ENCODE results near the gene ACP7. TPM values are rescaled to one million over a fixed set of nuclear protein-coding genes. Genes with fewer than 3 reads are reported as not detected.

ACP7 gene, protein sequence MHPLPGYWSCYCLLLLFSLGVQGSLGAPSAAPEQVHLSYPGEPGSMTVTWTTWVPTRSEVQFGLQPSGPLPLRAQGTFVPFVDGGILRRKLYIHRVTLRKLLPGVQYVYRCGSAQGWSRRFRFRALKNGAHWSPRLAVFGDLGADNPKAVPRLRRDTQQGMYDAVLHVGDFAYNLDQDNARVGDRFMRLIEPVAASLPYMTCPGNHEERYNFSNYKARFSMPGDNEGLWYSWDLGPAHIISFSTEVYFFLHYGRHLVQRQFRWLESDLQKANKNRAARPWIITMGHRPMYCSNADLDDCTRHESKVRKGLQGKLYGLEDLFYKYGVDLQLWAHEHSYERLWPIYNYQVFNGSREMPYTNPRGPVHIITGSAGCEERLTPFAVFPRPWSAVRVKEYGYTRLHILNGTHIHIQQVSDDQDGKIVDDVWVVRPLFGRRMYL
- total RNA-seq (2021): 0.09 to 0.11 TPM (median 0.11 TPM) in 3 replicates
- Bru-seq, nascent RNA: percentile 9 among the genes with signal in this experiment
- long read RNA-seq, experiment 1, partial matches to known transcripts: 0 of 1 reads
- long read RNA-seq, experiment 1, other reads (novel, unspliced or antisense): 1 of 1 reads
- long read RNA-seq, experiment 2, partial matches to known transcripts: 0 of 1 reads
- long read RNA-seq, experiment 2, other reads (novel, unspliced or antisense): 1 of 1 reads
- long read RNA-seq, experiment 3: 0 reads

DNA sequence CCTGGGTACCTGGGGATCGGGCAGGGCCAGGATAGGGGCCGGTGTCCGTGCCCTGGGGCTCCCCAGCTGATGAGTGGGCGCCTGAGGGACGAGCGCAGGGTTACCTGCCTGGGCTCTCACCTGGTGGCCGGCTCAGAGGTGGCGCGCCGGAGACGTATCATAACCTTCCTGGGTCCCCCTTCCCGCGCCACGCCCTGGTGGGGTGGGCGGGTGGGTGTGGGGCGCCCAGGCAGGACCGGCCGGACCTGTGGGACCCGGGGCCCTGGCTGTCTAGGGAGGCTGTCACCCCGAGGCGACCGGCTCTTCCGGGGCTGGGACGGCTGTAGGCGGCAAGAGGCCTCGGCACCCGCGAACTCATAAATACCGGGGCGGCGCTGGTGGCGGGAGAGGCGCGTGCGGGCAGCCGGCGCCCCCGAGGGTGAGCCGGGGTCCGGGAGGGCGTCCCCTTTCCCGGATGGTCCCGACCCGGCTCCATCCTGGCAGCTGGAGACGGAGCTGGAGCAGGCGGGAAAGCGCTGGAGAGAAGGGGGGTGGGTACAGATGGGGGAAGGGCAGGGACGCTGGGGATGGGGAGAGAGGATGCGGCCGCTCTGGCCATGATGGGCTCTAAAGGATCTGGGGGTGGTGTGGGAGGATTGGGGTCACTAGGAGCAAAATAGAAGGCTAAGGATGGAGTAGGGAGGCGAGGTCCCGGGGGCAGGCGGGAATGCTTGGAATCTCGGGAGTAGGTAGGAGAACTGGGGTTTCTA lies at the start of gene ACP7:
TSS of gene ACP7 (plus strand) at position 386 of the 749 bp plus-strand sequence. CDS start 902 bp downstream, outside the sequence.
- peak within 1 kb of the TSS; percentile 74 for H3K4me3 Mint-ChIP-seq
- DNase-seq (ENCODE audit: low spot score) (peak; percentile 40), ATAC-seq (peak; percentile 70)
- TF ChIP-seq, protein P1, sequence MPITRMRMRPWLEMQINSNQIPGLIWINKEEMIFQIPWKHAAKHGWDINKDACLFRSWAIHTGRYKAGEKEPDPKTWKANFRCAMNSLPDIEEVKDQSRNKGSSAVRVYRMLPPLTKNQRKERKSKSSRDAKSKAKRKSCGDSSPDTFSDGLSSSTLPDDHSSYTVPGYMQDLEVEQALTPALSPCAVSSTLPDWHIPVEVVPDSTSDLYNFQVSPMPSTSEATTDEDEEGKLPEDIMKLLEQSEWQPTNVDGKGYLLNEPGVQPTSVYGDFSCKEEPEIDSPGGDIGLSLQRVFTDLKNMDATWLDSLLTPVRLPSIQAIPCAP (CRISPR knock-in tag; IDR thresholded peaks at IDR 0.05): no peak
- TF ChIP-seq, protein P2, sequence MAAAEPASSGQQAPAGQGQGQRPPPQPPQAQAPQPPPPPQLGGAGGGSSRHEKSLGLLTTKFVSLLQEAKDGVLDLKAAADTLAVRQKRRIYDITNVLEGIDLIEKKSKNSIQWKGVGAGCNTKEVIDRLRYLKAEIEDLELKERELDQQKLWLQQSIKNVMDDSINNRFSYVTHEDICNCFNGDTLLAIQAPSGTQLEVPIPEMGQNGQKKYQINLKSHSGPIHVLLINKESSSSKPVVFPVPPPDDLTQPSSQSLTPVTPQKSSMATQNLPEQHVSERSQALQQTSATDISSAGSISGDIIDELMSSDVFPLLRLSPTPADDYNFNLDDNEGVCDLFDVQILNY (CRISPR knock-in tag; IDR thresholded peaks at IDR 0.05): 0 out of 2 replicates have a peak, but pooled peaks have one; percentile 40
- peaks cover 19% of the 10 kb centered on the region for H3K4me1 Mint-ChIP-seq
- no peaks in the 10 kb centered on the region for H3K36me3 Mint-ChIP-seq
- ChIA-PET POLR2A (interaction anchor here (0.6 kb wide), 1 partner anchor 53 kb away, joined by 5 read pairs; no protein-coding TSS in a partner anchor), CTCF (interaction anchor here (0.7 to 2.7 kb wide), 5 partner anchors 15 to 108 kb away, joined by 3 to 11 read pairs (median 5); partner anchors contain the start of gene FBXO17)
- H3K9me3 Mint-ChIP-seq: no peaks in the 10 kb centered on the region
- H3K27ac Mint-ChIP-seq: no peak within 1 kb of the TSS
- H3K27me3 Mint-ChIP-seq (ENCODE audit: low read depth): peaks cover 55% of the 10 kb centered on the region

DNA sequence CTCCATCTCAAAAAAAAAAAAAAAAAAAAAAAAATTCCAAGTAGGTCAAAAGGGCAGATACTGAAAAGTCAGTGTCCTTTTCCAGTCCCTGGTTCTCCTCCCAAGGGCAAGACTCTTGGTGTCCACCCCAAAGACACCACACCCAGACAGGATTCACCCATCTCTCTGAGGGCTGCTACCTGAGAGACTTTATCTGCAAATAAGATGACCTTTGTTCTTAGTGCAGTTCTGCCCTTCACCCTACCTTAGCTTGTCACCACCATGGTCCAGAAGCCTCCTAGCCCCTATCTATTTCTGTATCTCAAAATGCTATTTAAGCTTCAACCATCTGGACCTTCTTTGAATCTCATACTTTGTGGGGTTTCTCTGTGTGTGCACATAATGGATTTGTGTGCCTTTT lies 47.6 kb upstream of the ACP7 start:
- ChIA-PET CTCF (interaction anchor here (2.3 to 3.9 kb wide), 2 partner anchors 15 to 74 kb away, joined by 10 to 28 read pairs; no protein-coding TSS in a partner anchor), POLR2A (no interaction called here)
- Mint-ChIP-seq H3K27me3 (ENCODE audit: low read depth) (peaks cover 28% of the 10 kb centered on the region), H3K4me3 (no peak overlapping the region), H3K9me3 (peaks cover 3% of the 10 kb centered on the region; the same call in 1 of the 2 replicates), H3K36me3 (no peaks in the 10 kb centered on the region), H3K4me1 (peaks cover 12% of the 10 kb centered on the region), H3K27ac (no peak overlapping the region)
- DNase-seq (ENCODE audit: low spot score) (no peak), ATAC-seq (no peak)
- TF ChIP-seq ZNF121 (CRISPR knock-in tag; IDR thresholded peaks at IDR 0.05): no peak
- no peak for TF ChIP-seq GTF2I (CRISPR knock-in tag; conservative IDR thresholded peaks at IDR 0.05)
- TF ChIP-seq, protein P3, sequence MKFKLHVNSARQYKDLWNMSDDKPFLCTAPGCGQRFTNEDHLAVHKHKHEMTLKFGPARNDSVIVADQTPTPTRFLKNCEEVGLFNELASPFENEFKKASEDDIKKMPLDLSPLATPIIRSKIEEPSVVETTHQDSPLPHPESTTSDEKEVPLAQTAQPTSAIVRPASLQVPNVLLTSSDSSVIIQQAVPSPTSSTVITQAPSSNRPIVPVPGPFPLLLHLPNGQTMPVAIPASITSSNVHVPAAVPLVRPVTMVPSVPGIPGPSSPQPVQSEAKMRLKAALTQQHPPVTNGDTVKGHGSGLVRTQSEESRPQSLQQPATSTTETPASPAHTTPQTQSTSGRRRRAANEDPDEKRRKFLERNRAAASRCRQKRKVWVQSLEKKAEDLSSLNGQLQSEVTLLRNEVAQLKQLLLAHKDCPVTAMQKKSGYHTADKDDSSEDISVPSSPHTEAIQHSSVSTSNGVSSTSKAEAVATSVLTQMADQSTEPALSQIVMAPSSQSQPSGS (CRISPR knock-in tag; IDR thresholded peaks at IDR 0.05; ENCODE audit: borderline replicate concordance, low read depth): no peak
- TF ChIP-seq ZNF317 (CRISPR knock-in tag; IDR thresholded peaks at IDR 0.05; ENCODE audit: borderline replicate concordance, low read depth): no peak
- no peak for TF ChIP-seq KAT7 (CRISPR knock-in tag; IDR thresholded peaks at IDR 0.05; ENCODE audit: borderline replicate concordance)
- no peak for TF ChIP-seq CREB1 (CRISPR knock-in tag; IDR thresholded peaks at IDR 0.05)
- no peak for TF ChIP-seq MYBL2 (CRISPR knock-in tag; IDR thresholded peaks at IDR 0.05)
- TF ChIP-seq, protein P4, sequence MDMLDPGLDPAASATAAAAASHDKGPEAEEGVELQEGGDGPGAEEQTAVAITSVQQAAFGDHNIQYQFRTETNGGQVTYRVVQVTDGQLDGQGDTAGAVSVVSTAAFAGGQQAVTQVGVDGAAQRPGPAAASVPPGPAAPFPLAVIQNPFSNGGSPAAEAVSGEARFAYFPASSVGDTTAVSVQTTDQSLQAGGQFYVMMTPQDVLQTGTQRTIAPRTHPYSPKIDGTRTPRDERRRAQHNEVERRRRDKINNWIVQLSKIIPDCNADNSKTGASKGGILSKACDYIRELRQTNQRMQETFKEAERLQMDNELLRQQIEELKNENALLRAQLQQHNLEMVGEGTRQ (CRISPR knock-in tag; IDR thresholded peaks at IDR 0.05): no peak
- no peak for TF ChIP-seq JAZF1 (CRISPR knock-in tag; IDR thresholded peaks at IDR 0.05)
- no peak for TF ChIP-seq SOX15 (CRISPR knock-in tag; IDR thresholded peaks at IDR 0.05)
- TF ChIP-seq, protein P5, sequence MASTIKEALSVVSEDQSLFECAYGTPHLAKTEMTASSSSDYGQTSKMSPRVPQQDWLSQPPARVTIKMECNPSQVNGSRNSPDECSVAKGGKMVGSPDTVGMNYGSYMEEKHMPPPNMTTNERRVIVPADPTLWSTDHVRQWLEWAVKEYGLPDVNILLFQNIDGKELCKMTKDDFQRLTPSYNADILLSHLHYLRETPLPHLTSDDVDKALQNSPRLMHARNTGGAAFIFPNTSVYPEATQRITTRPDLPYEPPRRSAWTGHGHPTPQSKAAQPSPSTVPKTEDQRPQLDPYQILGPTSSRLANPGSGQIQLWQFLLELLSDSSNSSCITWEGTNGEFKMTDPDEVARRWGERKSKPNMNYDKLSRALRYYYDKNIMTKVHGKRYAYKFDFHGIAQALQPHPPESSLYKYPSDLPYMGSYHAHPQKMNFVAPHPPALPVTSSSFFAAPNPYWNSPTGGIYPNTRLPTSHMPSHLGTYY (CRISPR knock-in tag; IDR thresholded peaks at IDR 0.05): no peak
- TF ChIP-seq, protein P6, sequence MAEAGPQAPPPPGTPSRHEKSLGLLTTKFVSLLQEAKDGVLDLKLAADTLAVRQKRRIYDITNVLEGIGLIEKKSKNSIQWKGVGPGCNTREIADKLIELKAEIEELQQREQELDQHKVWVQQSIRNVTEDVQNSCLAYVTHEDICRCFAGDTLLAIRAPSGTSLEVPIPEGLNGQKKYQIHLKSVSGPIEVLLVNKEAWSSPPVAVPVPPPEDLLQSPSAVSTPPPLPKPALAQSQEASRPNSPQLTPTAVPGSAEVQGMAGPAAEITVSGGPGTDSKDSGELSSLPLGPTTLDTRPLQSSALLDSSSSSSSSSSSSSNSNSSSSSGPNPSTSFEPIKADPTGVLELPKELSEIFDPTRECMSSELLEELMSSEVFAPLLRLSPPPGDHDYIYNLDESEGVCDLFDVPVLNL (CRISPR knock-in tag; IDR thresholded peaks at IDR 0.05; ENCODE audit: borderline replicate concordance, low read depth): no peak
- TF ChIP-seq HMGA2 (CRISPR knock-in tag; IDR thresholded peaks at IDR 0.05): no peak
- TF ChIP-seq SMAD4 (CRISPR knock-in tag; IDR thresholded peaks at IDR 0.05): no peak
